HTERT RPE-1 (cell line): ENCODE data around the gene TMEM271.
"Not testable (repeated sequence)": the region's sequence is repeated elsewhere in the genome, so short reads cannot be mapped to it uniquely, and the experiment has no call there.

Experiments used
- in situ Hi-C: fragments of 300-500 bp; cut with MboI; formaldehyde crosslinking; loops from 4 replicates; pipeline ENCODE4 v1.14.3; 2020; ENCODE audit warnings: low sequenced_read_pairs

Gene TMEM271

GRCh38 chr4:610411-611261, 34.5 kb upstream of the TMEM271 start:
- in situ Hi-C loops: no loop called here

DNA sequence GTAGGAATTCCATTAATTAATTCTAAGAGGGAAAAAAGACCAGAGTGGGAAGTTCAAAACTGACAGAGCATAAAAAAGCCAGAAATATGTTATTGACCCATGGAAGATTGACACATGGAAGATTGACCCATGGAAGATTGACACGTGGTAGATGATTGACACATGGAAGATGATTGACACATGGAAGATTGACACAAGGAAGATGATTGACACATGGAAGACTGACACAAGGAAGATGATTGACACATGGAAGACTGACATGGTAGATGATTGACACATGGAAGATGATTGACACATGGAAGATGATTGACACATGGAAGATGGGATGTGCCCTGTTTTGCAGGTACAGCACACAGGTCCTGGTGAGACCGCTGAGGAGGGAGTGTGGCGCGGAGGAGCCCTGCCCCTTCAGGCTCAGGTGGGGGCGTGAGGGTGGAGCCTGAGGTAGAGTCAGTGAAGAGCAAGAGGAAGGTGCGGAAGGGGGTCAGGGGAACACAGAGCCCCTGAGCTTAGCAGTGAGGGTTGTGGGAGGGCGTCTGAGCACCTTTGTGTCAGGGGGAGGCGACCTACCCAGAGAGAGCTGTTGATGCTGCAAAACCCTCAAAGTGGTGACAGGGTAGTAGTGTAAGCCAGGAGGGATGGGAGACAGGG, 33.4 kb upstream of the TMEM271 start:
- in situ Hi-C loops: no loop called here

GRCh38 chr4:608236-608635, 32.1 kb upstream of the TMEM271 start:
- in situ Hi-C loops: no loop called here

GRCh38 chr4:605702-606425, 29.8 kb upstream of the TMEM271 start:
- in situ Hi-C loops: no loop called here

DNA sequence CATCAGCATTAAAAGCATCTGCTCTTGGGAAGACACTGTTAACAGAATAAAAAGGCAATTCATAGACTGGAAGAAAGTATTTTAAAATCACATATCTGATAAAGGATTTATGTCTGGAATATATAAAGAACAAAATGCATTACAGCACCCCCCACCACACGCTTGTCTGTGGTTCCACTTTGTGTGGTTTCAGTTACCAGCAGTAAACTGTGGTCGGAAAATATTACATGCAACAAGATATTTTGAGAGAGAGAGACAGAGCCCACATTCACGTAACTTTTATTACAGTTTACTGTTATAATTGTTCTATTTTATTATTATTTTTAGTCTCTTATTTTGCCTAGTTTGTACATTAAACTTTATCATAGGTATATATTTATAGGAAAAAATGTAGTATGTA, 28.0 kb upstream of the TMEM271 start:
- in situ Hi-C loops: no loop called here

- in situ Hi-C loops: no loop called here
These were observed 26.5 kb upstream of the TMEM271 start for GRCh38 chr4:602559-602942.

DNA sequence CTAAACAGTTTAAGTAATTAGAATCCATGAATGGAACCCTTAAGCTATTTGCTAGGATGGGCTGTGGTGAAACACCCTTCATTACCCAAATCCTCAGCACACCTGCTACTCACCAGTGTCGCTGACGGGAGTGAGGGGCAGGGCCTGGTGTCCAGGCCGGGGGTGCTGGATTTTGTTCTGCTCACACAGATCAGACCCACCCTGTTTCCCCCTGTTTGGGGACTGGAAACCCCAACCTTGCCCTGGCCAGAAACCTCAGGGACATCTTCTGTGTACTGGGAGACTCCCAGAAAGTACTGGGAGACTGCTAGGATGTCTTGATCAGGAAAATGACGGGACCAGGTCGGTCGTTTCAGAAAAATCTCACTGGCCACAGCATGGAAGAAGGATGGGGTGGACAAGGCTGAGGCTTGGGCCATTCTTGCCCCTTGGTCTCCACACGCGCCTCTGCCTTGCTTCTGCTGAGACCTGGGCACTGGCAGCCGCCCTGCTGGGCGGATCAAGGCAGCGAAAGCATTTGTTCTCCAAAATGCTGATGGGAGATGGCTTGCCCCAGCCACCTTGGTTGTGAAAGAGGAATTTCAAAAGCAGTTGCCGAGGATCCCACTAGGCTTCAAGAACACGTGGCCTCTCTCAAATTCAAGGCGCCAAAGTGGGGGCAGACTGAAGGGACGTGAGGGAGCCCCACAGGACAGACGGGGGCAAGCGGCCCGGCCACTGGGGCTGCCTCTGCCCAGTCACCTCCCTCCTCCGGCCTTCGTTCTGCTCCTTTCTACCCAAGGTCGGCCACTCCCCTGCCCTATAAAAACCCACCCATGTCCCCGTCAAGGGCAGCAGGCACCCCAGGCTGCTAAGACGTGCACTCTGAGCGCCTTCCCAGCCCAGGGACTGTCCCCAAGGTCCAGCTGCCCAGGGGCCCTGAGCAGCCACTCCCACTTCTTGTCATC, 25.8 kb upstream of the TMEM271 start:
- in situ Hi-C loops: no loop called here

DNA sequence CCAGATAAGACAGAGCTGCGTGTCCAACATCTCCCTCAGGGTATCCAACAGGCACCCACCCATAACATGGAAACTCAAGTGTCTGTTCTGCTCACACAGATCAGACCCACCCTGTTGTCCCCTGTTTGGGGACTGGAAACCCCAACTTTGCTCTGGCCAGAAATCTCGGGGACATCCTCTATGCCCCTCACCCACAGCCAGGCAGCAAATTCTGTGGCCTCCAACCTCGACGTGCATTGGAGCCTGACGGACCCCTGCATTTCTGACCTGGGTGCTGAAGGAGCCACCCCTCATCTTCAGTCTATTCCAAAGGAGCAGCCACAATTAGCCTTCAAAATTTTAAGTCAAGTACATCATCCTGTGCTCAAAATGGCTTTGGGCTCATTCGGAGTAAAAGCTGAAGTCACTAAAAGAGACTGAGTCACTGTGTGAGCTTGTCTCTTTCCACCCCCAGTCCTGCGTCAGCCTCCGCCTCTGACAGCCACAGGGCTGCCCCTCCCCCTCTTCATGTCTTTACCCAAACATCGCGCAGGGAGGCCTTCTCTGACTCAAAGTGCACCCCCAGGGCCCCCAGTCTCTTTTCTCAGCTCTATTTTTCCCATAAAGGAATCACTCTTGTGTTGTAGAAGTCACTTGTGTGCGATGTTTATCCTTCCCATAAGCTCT, 24.9 kb upstream of the TMEM271 start:
- in situ Hi-C loops: no loop called here

DNA sequence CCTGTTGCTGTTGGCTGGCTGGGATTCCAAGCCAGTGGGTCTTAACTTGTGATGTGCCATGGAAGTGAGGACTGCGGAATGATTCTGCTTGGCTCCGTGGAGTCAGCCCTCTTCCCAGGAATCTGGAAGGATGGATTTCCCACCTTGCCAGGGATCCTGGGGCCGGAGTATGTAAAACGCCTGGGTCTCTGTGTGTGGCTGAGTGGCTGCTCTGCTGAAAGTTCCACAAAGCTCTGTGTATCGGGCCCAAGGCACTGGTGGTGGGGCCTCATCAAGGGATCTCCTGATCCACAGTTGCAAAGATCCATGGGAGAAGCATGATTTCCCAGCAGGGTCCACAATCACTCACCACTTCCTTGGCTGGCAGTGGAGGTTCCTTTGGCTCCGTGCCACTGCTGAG, 24.1 kb upstream of the TMEM271 start:
- in situ Hi-C loops: no loop called here

GRCh38 chr4:598925-599324, 22.8 kb upstream of the TMEM271 start:
- in situ Hi-C loops: no loop called here

- in situ Hi-C loops: no loop called here
These were observed 16.9 kb upstream of the TMEM271 start for GRCh38 chr4:592825-593520.

- in situ Hi-C loops: not testable (repeated sequence)
These were observed 16.1 kb upstream of the TMEM271 start for GRCh38 chr4:592178-592577.

DNA sequence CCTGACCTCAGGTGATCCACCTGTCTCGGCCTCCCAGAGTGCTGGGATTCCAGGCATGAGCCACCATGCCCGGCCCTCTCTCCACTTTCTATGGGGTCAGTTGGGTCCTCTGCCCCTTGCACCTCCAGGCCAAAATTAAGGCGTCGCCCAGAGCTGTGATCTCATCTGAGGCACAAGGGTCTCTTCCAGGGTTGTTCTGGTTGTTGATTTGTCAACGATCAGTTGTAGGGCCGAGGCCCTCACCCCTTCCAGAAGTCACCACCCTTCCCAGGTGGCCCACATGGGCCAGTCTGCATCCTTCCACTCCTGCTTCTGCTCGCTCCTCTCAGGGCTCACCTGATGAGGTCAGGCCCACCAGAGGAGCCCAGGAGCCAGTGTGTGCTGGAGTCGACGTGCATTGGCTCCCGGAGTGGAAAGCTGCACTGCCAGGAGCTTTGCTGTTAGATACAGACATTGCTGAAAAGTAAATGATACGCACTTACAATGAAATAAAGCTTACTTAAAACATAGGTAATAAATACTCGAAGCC, 14.3 kb upstream of the TMEM271 start:
- in situ Hi-C loops: no loop called here

- in situ Hi-C loops: no loop called here
These were observed 13.3 kb upstream of the TMEM271 start for GRCh38 chr4:589219-589963.

GRCh38 chr4:588351-588849, 12.3 kb upstream of the TMEM271 start:
- in situ Hi-C loops: no loop called here

DNA sequence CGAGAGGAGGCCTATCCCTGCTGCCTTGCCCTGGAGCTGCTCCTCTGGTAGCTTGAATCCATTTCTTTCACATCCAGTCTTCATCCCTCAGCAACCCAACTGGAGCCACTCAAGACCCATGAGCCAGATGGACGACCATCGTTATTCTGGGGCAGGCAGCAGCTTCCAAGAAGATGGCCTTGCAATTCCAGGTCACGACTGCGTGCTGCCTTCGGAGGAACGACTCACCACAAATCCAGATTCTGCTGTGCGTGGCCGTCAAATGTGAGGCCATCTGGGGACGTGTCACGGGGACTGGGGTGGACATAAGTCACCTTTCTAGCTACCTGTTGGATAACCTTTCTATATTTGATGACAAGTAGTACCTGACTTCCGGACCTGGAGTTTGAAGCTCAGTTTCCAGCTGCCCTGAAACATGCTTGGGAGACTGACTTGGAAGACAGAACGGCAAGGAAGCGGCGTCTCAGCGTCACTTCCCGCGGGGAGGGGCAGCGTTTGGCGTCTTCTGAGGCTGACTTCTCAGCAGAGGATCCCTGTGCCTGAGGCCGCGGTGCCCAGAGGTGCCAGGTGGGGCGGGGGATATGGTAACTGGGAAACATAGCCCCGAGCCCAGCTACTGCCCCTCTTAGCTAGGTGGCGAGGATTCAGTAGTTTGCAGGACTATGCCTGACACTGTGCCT, 11.7 kb upstream of the TMEM271 start:
- in situ Hi-C loops: no loop called here

- in situ Hi-C loops: no loop called here
These were observed 7.7 kb upstream of the TMEM271 start for GRCh38 chr4:583820-584219.
